Activated CD8-positive, alpha-beta memory T cell treated with anti-CD3 and anti-CD28 coated beads, Interleukin-2, amount 50 U/mL, for 24 hours (primary cell): ENCODE data around the gene GPC3.

Experiments
- DNase-seq: peaks from one replicate; pipeline ENCODE4 v3.0.0-alpha.2; 2020; ENCODE audit errors: extremely low read depth

Gene GPC3

GRCh38 chrX:133968109-133968508, 17.3 kb downstream of the GPC3 start:
- DNase-seq, result no peak

- DNase-seq, result no peak
Observed at GRCh38 chrX:133966199-133966598, 19.2 kb downstream of the GPC3 start.

- DNase-seq, result no peak
Observed at GRCh38 chrX:133965321-133965720, 20.1 kb downstream of the GPC3 start.

- no peak for DNase-seq
Observed at GRCh38 chrX:133961046-133961445, 24.3 kb downstream of the GPC3 start.

- DNase-seq, result no peak
Observed at GRCh38 chrX:133959972-133960371, 25.4 kb downstream of the GPC3 start.

- no peak for DNase-seq
Observed at GRCh38 chrX:133958997-133959688, 26.3 kb downstream of the GPC3 start.

GRCh38 chrX:133956570-133957340, 28.6 kb downstream of the GPC3 start:
- no peak for DNase-seq

GRCh38 chrX:133953785-133954355, 31.5 kb downstream of the GPC3 start:
- DNase-seq, result no peak

GRCh38 chrX:133953078-133953477, 32.3 kb downstream of the GPC3 start:
- DNase-seq, result no peak

GRCh38 chrX:133951098-133951497, 34.3 kb downstream of the GPC3 start:
- no peak for DNase-seq

GRCh38 chrX:133950214-133950613, 35.2 kb downstream of the GPC3 start:
- no peak for DNase-seq

- DNase-seq, result no peak
Observed at GRCh38 chrX:133948895-133949294, 36.5 kb downstream of the GPC3 start.

- DNase-seq, result no peak
Observed at GRCh38 chrX:133947996-133948395, 37.4 kb downstream of the GPC3 start.

GRCh38 chrX:133947022-133947421, 38.4 kb downstream of the GPC3 start:
- DNase-seq, result no peak

GRCh38 chrX:133943507-133943906, 41.9 kb downstream of the GPC3 start:
- no peak for DNase-seq

GRCh38 chrX:133939655-133940302, 45.6 kb downstream of the GPC3 start:
- no peak for DNase-seq

GRCh38 chrX:133938530-133938929, 46.9 kb downstream of the GPC3 start:
- DNase-seq, result no peak

GRCh38 chrX:133937022-133937421, 48.4 kb downstream of the GPC3 start:
- no peak for DNase-seq

GRCh38 chrX:133935076-133935475, 50.3 kb downstream of the GPC3 start:
- DNase-seq, result no peak

- DNase-seq, result no peak
Observed at GRCh38 chrX:133933316-133933715, 52.1 kb downstream of the GPC3 start.

GRCh38 chrX:133929836-133930464, 55.4 kb downstream of the GPC3 start:
- DNase-seq, result no peak

- no peak for DNase-seq
Observed at GRCh38 chrX:133928365-133928764, 57.0 kb downstream of the GPC3 start.
